CD4-positive, alpha-beta T cell treated with Interferon gamma for 1 hour (primary cell): ENCODE results near the gene MRPS34.

Experiments used
- DNase-seq: peaks from one replicate; pipeline ENCODE4 v3.0.0-alpha.2; 2020

MRPS34 gene

DNA sequence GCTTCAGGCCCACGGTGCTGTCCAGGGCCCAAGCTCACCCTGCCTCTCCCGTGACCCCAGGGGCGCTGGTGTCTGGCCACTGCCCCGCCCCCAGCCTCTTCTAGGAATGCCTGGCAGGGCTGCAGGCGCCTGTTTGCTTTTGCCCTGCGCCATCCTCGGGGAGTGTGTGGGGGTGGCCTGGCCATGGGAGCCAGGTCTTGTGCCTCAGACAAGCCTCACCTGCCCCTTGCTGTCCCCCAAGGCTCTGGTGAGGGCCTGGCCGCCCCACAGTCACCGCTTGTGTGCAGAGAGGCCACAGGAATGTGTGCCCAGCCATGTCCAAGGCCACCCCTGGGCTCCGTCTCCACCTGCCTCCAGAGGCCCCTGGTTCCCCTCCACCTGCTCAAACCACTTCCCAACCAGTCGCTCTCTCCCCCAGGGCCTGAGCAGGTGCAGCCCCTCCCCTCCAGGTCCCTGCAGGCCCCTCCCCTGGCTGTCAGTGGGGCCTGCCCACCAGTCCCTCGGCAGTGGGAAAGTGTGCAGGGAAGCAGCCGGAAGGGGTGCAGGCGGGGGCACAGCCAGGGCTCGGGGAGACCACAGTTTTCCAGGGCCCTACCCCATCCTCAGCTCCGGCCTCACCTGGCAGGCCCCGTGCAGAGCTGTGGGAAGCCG lies 21.4 kb upstream of the MRPS34 start:
- no peak for DNase-seq

GRCh38 chr16:1793578-1794220 lies 20.8 kb upstream of the MRPS34 start, which contains the start of gene IGFALS:
Gene IGFALS, minus strand, starts transcription at chr16:1793705. Its CDS starts 53 bp downstream, at chr16:1793652.
- no peak for DNase-seq

DNA sequence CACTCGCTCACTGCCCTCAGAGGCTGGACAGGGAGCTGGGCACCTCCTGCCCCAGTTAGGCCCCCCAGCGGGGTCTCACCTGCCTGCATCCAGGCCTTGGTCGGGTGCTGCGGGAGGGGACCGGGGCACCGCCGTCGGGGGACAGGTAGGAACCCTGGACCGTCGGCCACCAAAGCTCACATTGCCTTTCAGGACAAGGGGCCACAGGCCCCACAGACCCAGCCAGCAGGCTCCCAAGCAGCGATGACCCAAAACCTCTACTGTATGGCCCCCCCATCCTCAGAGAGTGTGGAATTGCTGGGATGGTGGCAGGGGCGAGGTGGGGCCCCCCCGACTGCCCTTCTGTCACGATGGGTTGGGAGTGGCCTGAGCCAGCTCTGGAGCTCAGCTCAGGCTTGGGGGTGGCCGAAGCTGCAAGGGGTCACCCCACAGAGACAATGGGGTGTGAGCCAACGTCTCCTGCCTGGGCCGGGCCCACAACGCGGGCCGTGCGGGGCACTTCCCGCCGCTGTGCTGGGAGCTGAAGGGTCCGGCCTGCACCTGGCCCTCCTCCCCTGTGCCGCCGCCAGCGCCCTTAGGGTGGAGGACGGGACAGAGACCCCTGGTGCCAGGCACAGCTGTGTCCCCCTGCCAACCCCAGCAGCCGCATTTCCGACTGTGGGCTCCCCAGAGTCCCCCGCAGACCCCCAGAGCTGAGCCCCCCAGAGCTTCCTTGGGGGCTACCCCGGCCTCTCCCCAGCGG lies 20.1 kb upstream of the MRPS34 start:
- no peak for DNase-seq

- DNase-seq, result no peak
These were observed 19.2 kb upstream of the MRPS34 start for GRCh38 chr16:1791943-1792812.

GRCh38 chr16:1791256-1791942 lies 18.5 kb upstream of the MRPS34 start:
- no peak for DNase-seq

GRCh38 chr16:1790611-1791255 lies 17.8 kb upstream of the MRPS34 start:
- DNase-seq, result no peak

DNA sequence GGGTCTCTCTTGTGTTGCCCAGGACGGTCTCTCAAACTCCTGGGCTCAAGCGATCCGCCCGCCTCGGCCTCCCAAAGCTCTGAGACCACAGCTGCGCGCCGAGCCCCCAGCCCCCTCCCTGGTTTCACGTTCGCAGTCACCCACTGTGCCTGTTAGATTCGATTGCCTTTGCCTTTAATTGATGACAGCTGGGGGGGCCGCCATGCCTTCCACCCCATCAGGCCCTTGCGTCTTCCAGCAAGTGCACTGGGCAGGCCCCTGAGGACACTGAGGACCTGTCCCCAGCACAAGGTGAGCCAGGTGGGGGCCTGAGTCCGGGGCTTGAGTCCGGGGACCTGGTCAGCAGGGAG lies 17.3 kb upstream of the MRPS34 start:
- no peak for DNase-seq

DNA sequence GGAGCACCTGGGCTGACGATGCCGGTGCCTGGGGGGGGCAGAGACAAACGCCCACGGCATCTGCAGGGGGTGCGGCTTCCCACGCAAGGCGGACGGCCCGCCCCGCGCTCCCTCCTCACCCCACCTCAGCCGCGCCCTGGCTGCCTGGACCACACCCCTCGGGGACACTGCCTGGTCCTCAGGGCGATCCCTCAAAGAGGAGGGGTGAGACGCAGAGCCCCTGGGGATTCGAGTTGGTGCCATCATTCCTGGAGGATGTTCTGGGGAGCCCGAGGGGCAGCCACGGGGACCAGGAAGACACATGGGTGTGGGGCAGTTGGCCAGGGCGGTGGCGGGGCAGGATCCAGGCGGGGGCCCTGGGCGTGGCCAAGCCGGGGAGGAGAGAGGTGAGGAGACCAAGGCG lies 16.7 kb upstream of the MRPS34 start:
- no peak for DNase-seq

- DNase-seq, result no peak
These were observed 15.8 kb upstream of the MRPS34 start for GRCh38 chr16:1788708-1789100.

DNA sequence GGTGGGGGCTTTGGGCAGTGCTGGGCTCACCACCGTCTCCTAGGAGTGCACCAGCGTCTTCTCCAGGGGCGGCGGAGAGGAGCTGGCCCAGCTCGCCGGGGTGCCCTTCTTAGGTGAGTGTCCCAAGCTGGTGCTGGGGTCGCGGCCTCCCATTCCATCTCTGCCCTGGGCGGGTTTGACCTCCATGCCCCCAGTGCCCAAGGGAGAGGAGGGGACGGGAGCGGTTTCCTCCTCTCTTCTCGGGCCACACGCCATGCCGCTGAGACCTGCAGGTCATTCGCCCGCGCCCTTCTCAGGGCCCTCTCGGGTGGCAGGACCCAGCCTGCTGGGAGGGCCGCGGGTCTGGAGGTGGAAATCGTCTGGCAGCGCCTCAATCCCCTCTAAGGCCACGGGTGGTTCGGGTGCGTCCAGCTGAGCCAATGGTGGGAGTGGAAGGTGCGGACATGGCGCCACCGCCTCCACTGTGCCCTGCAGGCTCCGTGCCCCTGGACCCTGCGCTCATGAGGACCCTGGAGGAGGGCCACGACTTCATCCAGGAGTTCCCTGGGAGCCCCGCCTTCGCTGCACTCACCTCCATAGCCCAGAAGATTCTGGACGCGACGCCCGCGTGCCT lies 15.3 kb upstream of the MRPS34 start:
- no peak for DNase-seq

DNA sequence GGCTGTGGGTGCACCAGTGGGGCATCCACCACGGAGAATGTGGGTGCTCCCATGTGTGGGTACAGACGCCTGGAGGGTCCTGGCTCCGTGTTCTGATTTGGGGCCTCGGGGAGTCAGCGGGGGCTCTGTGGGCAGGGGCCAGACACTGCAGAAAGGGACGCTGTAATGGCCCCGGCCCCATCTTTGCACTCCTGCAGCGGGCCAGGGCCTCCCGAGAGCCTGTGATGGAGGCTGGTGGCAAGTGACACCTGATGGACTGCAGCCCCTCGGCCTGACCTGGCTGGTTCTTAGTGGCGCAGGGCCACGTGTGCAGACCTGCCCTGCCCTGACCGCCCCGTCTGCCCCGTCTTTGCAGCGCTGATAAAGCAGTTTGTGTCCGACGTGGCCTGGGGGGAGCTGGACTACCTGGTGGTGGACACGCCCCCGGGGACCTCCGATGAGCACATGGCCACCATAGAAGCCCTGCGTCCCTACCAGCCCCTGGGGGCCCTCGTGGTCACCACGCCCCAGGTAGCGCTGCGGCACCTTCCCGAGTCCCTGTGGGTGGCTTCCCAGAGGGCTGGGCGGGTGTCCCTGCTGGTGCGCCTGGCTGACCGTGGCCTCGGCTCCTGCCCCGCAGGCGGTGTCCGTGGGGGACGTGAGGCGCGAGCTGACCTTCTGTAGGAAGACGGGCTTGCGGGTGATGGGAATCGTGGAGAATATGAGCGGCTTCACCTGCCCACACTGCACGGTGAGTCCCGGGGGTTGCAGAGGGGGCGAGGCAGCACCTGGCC lies 14.6 kb upstream of the MRPS34 start:
- DNase-seq, result no peak

GRCh38 chr16:1787056-1787321 lies 14.1 kb upstream of the MRPS34 start:
- DNase-seq, result no peak

DNA sequence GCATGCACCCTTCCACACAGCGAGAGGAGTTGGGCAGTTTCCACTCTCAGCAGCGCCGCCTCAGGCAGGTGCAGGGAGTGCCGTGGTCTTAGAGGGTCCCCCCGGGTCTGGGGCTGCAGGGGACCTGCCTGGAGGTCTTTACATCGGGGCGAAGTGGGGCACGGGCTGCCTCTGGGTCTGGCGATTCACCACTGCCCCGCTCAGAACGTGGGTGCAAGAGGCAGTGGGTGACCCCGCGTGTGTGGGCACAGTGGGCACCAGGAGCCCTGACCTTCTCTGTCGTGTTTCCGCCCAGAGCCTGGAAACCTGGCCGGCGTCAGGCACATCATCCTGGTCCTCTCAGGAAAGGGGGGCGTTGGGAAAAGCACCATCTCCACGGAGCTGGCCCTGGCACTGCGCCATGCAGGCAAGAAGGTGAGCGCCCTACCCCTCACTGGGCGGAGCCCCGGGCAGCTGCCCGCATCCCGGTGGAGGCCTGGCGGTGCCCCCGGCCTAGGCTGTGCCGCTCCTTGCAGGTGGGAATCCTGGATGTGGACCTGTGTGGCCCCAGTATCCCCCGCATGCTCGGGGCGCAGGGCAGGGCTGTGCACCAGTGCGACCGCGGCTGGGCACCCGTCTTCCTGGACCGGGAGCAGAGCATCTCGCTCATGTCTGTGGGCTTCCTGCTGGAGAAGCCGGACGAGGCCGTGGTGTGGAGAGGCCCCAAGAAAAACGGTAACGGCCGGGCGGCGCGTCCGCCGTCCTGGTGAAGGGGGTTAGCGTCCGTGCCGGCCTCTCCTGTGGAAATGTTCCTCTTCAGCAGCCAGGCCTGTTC lies 13.5 kb upstream of the MRPS34 start:
- no peak for DNase-seq

DNA sequence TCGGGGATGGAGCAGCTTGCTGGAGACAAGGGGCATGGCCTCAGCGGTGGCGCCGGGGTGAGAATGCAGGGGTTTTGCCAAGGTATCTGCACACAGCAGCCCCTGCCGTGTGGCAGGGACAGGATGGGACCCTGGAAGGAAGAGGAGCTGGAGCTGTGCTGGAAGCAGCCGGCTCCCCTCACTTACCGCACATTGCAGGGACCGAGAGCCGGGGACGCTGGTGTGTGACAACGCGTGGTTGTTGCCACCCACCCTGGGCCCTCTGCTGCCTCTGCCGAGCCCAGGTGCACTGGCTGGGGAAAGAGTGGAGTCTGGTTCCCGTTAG lies 12.9 kb upstream of the MRPS34 start:
- DNase-seq, result no peak

DNA sequence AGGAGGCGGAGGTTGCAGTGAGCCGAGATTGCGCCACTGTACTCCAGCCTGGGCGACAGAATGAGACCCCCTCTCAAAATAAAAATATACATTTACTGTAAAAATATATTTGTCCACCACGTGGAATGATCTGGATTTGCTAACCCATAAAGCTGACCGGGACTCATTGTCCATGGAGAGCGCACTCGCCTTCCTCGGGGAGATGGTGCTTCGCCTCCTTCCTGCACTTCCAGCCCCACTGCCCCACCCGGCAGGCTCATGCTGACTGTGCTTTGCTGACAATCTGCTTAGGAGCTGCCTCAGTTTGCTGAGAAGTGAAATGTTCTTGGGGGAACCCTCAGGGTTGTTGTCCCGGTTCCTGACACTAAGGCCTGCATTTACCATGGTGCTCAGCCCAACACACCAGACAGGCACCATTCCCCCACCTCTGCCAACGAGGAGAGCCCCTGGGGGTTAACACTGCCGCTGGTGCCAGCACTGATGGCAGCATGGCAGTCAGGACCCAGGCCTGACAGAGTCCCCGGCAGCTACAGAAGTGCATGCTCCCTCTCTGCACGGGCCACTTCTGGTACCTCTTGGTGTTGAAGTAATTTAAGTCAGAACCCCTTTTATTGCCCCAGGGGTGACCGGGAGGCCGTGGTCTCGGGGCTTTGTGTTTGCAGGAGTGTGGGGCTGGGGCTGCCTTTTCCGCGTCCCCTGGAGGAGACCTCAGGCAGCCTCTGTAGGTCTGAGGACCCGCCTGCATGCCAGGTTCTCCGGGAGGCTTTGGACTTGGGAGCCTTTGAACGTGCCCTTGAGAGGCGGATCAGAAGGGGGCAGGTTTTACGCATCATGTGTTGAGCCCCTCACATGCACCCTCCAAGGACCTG lies 12.3 kb upstream of the MRPS34 start:
- DNase-seq, result no peak

DNA sequence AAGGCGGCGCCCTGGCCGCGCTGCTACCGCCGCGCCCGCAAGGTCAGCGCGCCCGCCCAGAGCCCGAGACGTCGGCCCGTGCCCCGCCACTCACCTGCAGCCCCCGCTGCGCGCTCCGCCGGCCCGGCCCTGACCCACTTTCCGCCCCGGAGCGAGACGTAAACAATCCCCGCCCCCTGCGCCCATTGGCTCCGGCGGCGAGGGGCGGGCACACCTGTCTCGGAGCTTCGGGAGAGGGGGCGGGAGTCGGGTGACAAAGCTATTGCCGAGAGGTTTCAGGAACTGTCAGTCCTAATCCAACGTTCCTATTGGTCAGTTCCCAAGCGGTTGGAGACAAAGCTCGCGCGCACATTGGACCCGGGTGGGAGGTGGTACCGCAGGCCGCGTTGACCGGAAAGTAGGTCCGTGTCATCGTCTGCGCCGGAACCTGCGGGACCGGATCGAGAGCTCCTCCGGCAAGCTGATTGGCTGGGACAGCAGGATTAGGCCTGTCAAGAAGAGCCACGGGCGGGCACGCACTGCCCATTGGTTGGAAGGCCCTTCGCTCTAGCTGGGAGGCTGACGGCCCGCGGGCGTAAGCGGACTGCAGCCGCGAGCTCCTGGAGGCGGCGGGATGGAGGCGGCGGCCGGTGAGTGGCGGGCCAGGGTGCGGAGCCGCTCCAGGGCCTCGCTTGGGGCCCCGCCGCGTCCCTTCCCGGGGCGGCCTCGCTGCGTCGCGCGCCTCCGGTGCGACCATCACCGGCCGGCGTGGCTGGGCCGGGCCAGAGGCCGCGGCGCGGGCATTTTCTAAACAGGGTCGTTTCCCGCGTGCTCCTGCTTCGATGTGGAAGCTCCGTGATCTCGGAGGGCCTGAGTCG lies 9.7 kb upstream of the MRPS34 start, which contains the start of the genes NUBP2 and SPSB3:
TSS of gene NUBP2 (plus strand) at position 553 of the 857 bp plus-strand sequence. CDS start at position 614, 61 bp downstream.
TSS of gene SPSB3 (minus strand) at position 164 of the 857 bp plus-strand sequence. CDS start 1,088 bp downstream, outside the sequence.
- peak; percentile 100 for DNase-seq

DNA sequence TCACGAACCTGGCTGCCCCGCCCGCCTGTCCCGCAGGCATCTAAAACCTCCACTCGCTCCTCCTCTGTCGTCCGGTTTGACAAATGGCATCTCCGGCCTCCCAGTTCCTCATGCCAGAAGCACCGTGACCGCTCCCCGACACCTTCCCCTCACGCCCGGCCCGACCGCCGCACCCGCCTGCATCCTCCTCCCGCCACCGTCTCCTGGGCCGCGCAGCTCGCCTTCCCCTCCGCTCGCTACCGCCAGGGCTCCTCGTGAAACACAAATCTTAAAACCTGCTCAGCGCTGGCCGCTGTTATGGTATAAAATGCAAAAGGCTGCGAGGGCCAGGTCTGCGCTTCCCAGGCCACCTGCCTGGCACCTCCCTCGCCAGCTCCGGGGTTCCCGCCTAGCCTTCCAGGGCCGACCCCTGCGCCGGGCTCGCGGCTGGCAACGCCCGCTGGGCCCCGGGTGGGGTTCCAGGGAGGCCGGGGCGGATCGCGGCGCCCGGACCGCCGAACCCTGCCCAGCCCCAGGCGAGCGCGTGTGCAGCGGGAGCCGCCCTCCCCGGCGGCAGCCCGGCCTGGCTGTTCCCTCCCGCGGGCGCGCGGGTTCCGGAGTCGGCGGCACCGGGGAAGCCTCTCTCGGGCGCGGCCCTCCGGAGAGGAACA lies 8.9 kb upstream of the MRPS34 start:
- no peak for DNase-seq
